ENCODE results near the gene FOXN1.
"Not testable (repeated sequence)": the region's sequence is repeated elsewhere in the genome, so short reads cannot be mapped to it uniquely, and the experiment has no call there.

GRCh38 chr17:28468033-28468735, 38.0 kb upstream of the FOXN1 start:
- not testable (repeated sequence) for TF ChIP-seq EZH2 (IDR thresholded peaks at IDR 0.05; ENCODE audit: low read length, unreplicated experiment); EZH2phosphoT487 (IDR thresholded peaks at IDR 0.05; ENCODE audit: borderline replicate concordance, low read length); CTCF (conservative IDR thresholded peaks at IDR 0.05; ENCODE audit: low read depth, low read length)

All from PC-3 (cell line).